ENCODE results near the gene SPG7.

SPG7 gene

DNA sequence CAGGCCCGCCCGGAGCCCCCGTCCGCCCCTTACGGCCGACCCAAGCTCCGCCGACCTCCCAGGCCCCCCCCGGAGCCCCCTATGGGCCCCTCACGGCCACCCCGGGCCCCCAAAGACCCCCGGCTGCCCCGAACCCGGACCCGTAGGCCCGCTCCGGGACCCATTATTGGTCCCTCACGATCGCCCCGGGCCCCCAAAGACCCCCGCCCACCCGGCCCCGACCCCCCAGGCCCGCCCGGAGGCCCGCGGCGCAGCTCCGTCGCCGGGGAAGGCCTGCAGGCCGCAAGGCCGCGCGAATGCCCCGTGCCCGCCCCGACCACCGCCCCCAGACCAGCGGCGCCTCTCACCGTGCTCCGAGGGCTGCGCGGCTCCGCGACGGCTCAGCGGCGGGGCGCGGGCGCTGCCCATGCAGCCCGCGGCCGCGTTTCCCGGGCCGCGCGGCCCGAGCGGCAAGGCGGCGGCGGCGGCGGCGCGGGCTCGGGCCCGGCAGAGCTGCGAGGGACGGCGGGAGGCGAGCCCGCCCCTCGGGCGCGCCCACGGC lies 18.2 kb upstream of the SPG7 start:
- TF ChIP-seq, protein P1, sequence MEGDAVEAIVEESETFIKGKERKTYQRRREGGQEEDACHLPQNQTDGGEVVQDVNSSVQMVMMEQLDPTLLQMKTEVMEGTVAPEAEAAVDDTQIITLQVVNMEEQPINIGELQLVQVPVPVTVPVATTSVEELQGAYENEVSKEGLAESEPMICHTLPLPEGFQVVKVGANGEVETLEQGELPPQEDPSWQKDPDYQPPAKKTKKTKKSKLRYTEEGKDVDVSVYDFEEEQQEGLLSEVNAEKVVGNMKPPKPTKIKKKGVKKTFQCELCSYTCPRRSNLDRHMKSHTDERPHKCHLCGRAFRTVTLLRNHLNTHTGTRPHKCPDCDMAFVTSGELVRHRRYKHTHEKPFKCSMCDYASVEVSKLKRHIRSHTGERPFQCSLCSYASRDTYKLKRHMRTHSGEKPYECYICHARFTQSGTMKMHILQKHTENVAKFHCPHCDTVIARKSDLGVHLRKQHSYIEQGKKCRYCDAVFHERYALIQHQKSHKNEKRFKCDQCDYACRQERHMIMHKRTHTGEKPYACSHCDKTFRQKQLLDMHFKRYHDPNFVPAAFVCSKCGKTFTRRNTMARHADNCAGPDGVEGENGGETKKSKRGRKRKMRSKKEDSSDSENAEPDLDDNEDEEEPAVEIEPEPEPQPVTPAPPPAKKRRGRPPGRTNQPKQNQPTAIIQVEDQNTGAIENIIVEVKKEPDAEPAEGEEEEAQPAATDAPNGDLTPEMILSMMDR (IDR thresholded peaks at IDR 0.05; ENCODE audit: low read depth, low read length, missing control alignments) = no peak
- no peaks in the 10 kb centered on the region for H3K36me3 ChIP-seq (replicated peaks)
- H3K4me3 ChIP-seq (ENCODE audit: low read depth, low read length) = peak overlapping the region; percentile 72
- no peaks in the 10 kb centered on the region for H3K27me3 ChIP-seq (replicated peaks)
- peak overlapping the region; percentile 90 for H3K27ac ChIP-seq
- DNase-seq = no peak
- in situ Hi-C loops (cut with HindIII; ENCODE audit: low pct_ligation_motif_present, low sequenced_read_pairs) = no loop called here

DNA sequence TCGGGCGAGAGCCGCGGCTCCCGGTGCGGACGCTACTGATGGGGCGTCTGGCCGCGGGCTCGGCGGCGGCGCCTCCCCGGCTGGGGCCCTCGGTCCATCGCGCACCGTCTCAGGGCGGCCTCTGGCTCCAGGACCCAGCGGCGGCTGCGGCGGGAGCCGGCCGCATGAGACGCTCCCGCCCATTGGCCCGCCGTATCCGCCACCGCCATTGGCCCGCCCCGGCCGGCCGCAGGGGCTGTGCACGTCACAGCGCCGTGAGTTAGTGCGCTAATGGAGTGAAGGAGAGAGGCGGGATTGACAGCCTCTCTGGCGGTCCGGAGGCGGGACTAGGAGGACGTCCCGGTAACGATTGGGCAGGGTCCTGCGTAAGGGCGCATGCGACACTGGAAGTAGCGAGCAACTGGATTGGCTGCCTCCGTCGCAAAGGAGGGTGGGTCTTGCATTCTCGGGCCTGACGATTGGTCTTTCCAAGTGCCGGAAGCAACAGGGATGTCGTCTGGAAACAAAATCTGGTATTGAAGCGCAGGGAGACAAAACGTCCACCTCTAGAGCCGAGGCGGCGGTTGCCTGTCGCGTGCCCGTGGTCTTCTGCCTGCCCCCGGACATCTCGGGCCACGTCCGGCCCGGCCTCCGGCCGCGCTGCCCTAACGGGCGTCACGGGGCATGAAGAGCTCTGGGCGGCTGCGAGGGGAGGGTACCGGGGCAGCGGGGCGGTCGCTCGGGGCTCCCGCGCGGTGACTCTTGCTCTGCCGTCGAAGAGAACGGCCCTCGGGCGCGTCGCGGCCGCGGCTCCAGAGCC lies 17.6 kb upstream of the SPG7 start, which contains the start of gene ANKRD11:
Gene ANKRD11, minus strand, starts transcription at position 123 of the 799 bp plus-strand sequence. CDS start 173,542 bp downstream, outside the sequence.
- peak within 1 kb of the TSS; percentile 84 for H3K4me3 ChIP-seq (ENCODE audit: low read depth, low read length)
- H3K27me3 ChIP-seq (replicated peaks) = no peaks in the 10 kb centered on the region
- in situ Hi-C loops (cut with HindIII; ENCODE audit: low pct_ligation_motif_present, low sequenced_read_pairs) = no loop called here
- H3K36me3 ChIP-seq (replicated peaks) = no peaks in the 10 kb centered on the region
- TF ChIP-seq, protein P1 (IDR thresholded peaks at IDR 0.05; ENCODE audit: low read depth, low read length, missing control alignments) = no peak
- H3K27ac ChIP-seq = peak within 1 kb of the TSS; percentile 90
- peak; percentile 100 for DNase-seq

DNA sequence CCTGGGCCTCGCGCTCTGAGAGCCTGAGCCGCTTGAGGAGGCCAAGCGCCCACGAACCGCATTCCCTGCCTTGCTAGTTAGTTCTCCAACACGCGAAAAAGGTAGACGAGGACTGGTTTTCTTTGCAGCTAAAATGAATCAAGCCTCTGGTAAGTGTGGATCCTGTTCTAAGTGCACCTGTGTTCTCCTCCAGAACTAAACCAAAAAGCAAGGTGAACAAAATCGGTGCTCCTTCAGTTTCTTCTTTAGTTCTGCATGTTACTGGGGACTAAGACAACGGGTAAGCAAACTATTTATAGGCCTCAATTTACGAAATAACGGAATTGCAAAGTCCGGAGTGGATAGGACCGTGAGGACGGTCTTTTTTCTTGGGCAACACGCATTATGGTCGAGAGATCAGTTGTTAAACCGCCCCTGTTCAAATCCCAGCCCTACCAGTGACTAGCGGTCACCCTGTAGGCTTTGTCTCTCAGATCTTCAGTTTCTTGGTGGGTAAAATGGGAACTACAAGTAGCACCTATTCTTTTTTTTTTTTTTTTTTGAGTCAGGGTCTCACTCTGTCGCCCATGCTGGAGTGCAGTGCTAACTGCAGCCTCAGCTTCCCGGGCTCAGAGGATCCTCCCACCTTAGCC lies 16.8 kb upstream of the SPG7 start:
- Histone ChIP-seq H3K27ac (peak overlapping the region; percentile 89), H3K27me3 (replicated peaks) (no peaks in the 10 kb centered on the region), H3K4me3 (ENCODE audit: low read depth, low read length) (peak overlapping the region; percentile 84), H3K36me3 (replicated peaks) (no peaks in the 10 kb centered on the region)
- TF ChIP-seq, protein P1 (IDR thresholded peaks at IDR 0.05; ENCODE audit: low read depth, low read length, missing control alignments) = peak; percentile 36
- no peak for DNase-seq
- in situ Hi-C loops (cut with HindIII; ENCODE audit: low pct_ligation_motif_present, low sequenced_read_pairs) = no loop called here

DNA sequence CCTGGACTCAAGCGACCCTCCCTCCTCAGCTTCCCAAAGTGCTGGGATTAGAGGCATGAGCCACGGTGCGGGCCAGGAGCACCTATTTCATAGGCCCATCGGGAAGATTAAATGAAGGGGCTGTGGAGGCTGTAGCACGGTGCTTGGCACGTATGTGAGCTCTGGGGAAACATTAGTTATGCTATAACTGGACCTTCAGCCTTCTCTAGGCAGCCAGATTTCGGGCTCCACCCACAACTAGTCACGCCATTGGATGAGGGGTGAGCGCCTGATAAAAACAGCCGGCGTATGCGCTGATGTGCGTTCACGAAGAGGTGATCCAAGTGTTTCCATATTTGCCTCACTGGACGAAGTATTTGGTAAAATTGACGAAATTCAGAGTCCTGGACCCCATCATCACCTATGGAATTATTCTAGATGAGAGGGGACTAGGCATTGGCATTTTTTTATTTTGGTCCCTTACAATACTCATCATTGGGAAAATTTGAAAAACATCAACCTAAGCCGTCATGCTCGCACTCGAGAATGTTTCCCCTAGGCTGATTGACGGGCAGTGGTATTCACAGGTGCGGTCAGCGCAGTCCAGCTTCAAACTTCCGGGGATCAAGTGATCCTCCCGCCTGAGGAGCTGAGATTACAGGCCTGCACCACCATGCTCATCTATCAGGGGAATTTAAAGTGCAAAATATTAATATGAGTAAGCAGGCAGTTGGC lies 16.1 kb upstream of the SPG7 start:
- TF ChIP-seq, protein P1 (IDR thresholded peaks at IDR 0.05; ENCODE audit: low read depth, low read length, missing control alignments) = no peak
- H3K27me3 ChIP-seq (replicated peaks) = no peaks in the 10 kb centered on the region
- no peak for DNase-seq
- H3K36me3 ChIP-seq (replicated peaks) = no peaks in the 10 kb centered on the region
- in situ Hi-C loops (cut with HindIII; ENCODE audit: low pct_ligation_motif_present, low sequenced_read_pairs) = no loop called here
- H3K4me3 ChIP-seq (ENCODE audit: low read depth, low read length) = peak overlapping the region; percentile 84
- no peak overlapping the region for H3K27ac ChIP-seq

DNA sequence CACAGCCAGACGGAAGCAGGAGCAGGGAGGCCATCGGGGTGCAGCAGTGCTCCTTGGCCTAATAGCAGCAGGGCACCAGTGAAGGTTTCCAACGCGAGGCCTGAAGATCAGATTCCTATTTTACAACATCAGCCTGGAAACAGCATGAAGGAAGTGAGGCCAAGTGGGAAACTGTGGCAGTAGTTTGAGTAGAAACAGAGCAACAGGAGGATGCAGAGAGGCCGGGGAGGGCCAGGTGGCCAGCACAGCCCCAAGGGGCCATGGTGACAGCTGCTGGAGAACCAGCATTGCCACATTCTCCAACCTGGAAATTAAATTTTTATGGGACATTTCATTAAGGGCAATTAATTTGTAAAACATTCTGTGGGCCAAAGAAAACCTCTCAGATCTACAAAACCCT lies 14.4 kb upstream of the SPG7 start:
- no peaks in the 10 kb centered on the region for H3K36me3 ChIP-seq (replicated peaks)
- DNase-seq = no peak
- H3K27ac ChIP-seq = no peak overlapping the region
- in situ Hi-C loops (cut with HindIII; ENCODE audit: low pct_ligation_motif_present, low sequenced_read_pairs) = no loop called here
- no peak overlapping the region for H3K4me3 ChIP-seq (ENCODE audit: low read depth, low read length)
- H3K27me3 ChIP-seq (replicated peaks) = no peaks in the 10 kb centered on the region
- TF ChIP-seq, protein P1 (IDR thresholded peaks at IDR 0.05; ENCODE audit: low read depth, low read length, missing control alignments) = no peak
